IMR-90 (cell line): Measurements from ENCODE around the gene PBX3. TPM values are rescaled to one million over a fixed set of nuclear protein-coding genes. Genes with fewer than 3 reads are reported as not detected.

Source experiments
- ATAC-seq: fragments of 200-7000 bp; cut with Tn5 transposase; 2 replicates; pipeline ENCODE4 v1.9.1; 2020; ENCODE audit warnings: low read depth, mild to moderate bottlenecking, moderate library complexity
- BruUV-seq: library from RNA; stranded (reverse); fragments of 400-500 nt; replicated peaks from 2 replicates; lab custom pipeline; 2021; lab: Mats Ljungman, UMichigan
- CTCF ChIA-PET: fragments of 300-600 bp; formaldehyde crosslinking; extraction: SDS; loops from one replicate; lab custom pipeline; 2021; ENCODE audit warnings: antibody characterized with exemption; lab: Yijun Ruan, JAX
- POLR2A ChIA-PET: fragments of 300-600 bp; sonication (Branson Sonifier 250); formaldehyde crosslinking; loops from one replicate; lab custom pipeline; 2022; ENCODE audit warnings: antibody characterized with exemption; ENCODE audit not compliant: unreplicated experiment; lab: Charles Lee
- DNase-seq: peaks from one replicate; pipeline ENCODE4 v3.0.0; 2013
- H2AFZ ChIP-seq: replicated peaks from 2 replicates; pipeline ENCODE3; 2013; ENCODE audit warnings: low read length, mild to moderate bottlenecking; ENCODE audit not compliant: poor library complexity
- H2AK5ac ChIP-seq: 2 replicates; pipeline ENCODE4 v1.6.1; 2013; ENCODE audit warnings: low read depth, low read length, inconsistent platforms
- H2AK9ac ChIP-seq: replicated peaks from 2 replicates; pipeline ENCODE3; 2013; ENCODE audit warnings: mild to moderate bottlenecking, low read depth, low read length, moderate library complexity; ENCODE audit not compliant: poor library complexity
- H2BK120ac ChIP-seq: 2 replicates; pipeline ENCODE4 v1.6.1; 2013; ENCODE audit warnings: low read depth, low read length, inconsistent platforms
- H2BK15ac ChIP-seq: 3 replicates; pipeline ENCODE4 v1.6.1; 2013; ENCODE audit warnings: low read depth, low read length, inconsistent platforms
- H2BK20ac ChIP-seq: 2 replicates; pipeline ENCODE4 v1.6.1; 2013; ENCODE audit warnings: low read depth, mild to moderate bottlenecking, inconsistent platforms, low read length, moderate library complexity
- H2BK5ac ChIP-seq: 2 replicates; pipeline ENCODE4 v1.6.1; 2013; ENCODE audit warnings: mild to moderate bottlenecking, low read depth, low read length, inconsistent platforms; ENCODE audit not compliant: poor library complexity, severe bottlenecking
- H3K14ac ChIP-seq: replicated peaks from 2 replicates; pipeline ENCODE4 v1.6.1; 2013; ENCODE audit warnings: low read depth, low read length, inconsistent platforms
- H3K18ac ChIP-seq: 2 replicates; pipeline ENCODE4 v1.6.1; 2013; ENCODE audit warnings: low read depth, low read length, control low read depth
- H3K23ac ChIP-seq: 2 replicates; pipeline ENCODE4 v1.6.1; 2013; ENCODE audit warnings: low read depth, low read length, inconsistent platforms
- H3K27ac ChIP-seq: 2 replicates; pipeline ENCODE4 v1.5.1; 2013; ENCODE audit warnings: mild to moderate bottlenecking, control low read depth, low read length; ENCODE audit not compliant: insufficient read depth
- H3K27me3 ChIP-seq: 2 replicates; pipeline ENCODE4 v1.6.1; 2013; ENCODE audit warnings: low read length; ENCODE audit not compliant: control insufficient read depth, insufficient read depth
- H3K36me3 ChIP-seq: 2 replicates; pipeline ENCODE4 v1.6.1; 2013; ENCODE audit warnings: low read length, mixed read lengths; ENCODE audit not compliant: control insufficient read depth, insufficient read depth
- H3K4ac ChIP-seq: 2 replicates; pipeline ENCODE4 v1.6.1; 2013; ENCODE audit warnings: low read depth, low read length, inconsistent platforms
- H3K4me1 ChIP-seq: 2 replicates; pipeline ENCODE4 v1.6.1; 2013; ENCODE audit warnings: low read length, mixed read lengths; ENCODE audit not compliant: control insufficient read depth, insufficient read depth
- H3K4me2 ChIP-seq: 2 replicates; pipeline ENCODE4 v1.6.1; 2013; ENCODE audit warnings: low read depth, mild to moderate bottlenecking, control low read depth, low read length, moderate library complexity
- H3K4me3 ChIP-seq: 2 replicates; pipeline ENCODE4 v1.5.1; 2013; ENCODE audit warnings: low read depth, mild to moderate bottlenecking, control low read depth, low read length, moderate library complexity; ENCODE audit not compliant: insufficient read depth
- H3K56ac ChIP-seq: 2 replicates; pipeline ENCODE4 v1.6.1; 2013; ENCODE audit warnings: low read length, inconsistent platforms; ENCODE audit not compliant: insufficient read depth; ENCODE audit errors: extremely low read depth
- H3K79me1 ChIP-seq, 2 experiments: 2 replicates each; pipeline ENCODE4 v1.6.1; 2013; ENCODE audit warnings: low read length in 2 of 2, inconsistent platforms in 1 of 2, low read depth in 1 of 2
- H3K9ac ChIP-seq: 2 replicates; pipeline ENCODE4 v1.6.1; 2013; ENCODE audit warnings: low read depth, low read length, control low read depth
- H3K9me1 ChIP-seq: 2 replicates; pipeline ENCODE4 v1.6.1; 2013; ENCODE audit warnings: low read length, inconsistent platforms; ENCODE audit not compliant: insufficient read depth
- H3K9me3 ChIP-seq: 2 replicates; pipeline ENCODE4 v1.6.1; 2013; ENCODE audit warnings: low read length; ENCODE audit not compliant: control insufficient read depth, insufficient read depth
- H4K20me1 ChIP-seq: 2 replicates; pipeline ENCODE4 v1.6.1; 2013; ENCODE audit warnings: low read length, inconsistent platforms; ENCODE audit not compliant: insufficient read depth
- H4K5ac ChIP-seq: 2 replicates; pipeline ENCODE4 v1.6.1; 2013; ENCODE audit warnings: mild to moderate bottlenecking, low read depth, low read length, control low read depth
- H4K8ac ChIP-seq, 2 experiments: 2 replicates each; pipeline ENCODE4 v1.6.1; 2013; ENCODE audit warnings: low read depth in 2 of 2, low read length in 2 of 2, control low read depth in 1 of 2, inconsistent platforms in 1 of 2
- H4K91ac ChIP-seq: 2 replicates; pipeline ENCODE4 v1.6.1; 2013; ENCODE audit warnings: low read depth, low read length, inconsistent platforms; ENCODE audit not compliant: insufficient read depth
- BHLHE40 ChIP-seq: fragments of 150-350 bp; IDR thresholded peaks from 2 replicates; pipeline ENCODE4 v1.6.1; 2016; ENCODE audit warnings: mild to moderate bottlenecking, low read depth, low read length
- CHD1 ChIP-seq: IDR thresholded peaks from 2 replicates; pipeline ENCODE4 v1.6.1; 2012; ENCODE audit warnings: low read depth, low read length, improper control_type of control experiment
- FOS ChIP-seq: fragments of 150-350 bp; IDR thresholded peaks from 2 replicates; pipeline ENCODE4 v1.6.1; 2016; ENCODE audit warnings: low read depth, low read length
- NFE2L2 ChIP-seq: fragments of 150-350 bp; IDR thresholded peaks from 2 replicates; pipeline ENCODE4 v1.6.1; 2016; ENCODE audit warnings: low read depth, mild to moderate bottlenecking, low read length
- RCOR1 ChIP-seq: IDR thresholded peaks from 2 replicates; pipeline ENCODE4 v1.6.1; 2012; ENCODE audit warnings: mild to moderate bottlenecking, low read length, improper control_type of control experiment; ENCODE audit not compliant: insufficient replicate concordance
- RFX5 ChIP-seq: IDR thresholded peaks from 2 replicates; pipeline ENCODE4 v1.8.0; 2012; ENCODE audit warnings: low read depth, mild to moderate bottlenecking, low read length, moderate library complexity
- SMC3 ChIP-seq: fragments of 150-350 bp; IDR thresholded peaks from 2 replicates; pipeline ENCODE4 v1.6.1; 2016; ENCODE audit warnings: low read depth, mild to moderate bottlenecking, antibody characterized with exemption, low read length, moderate library complexity
- WGBS, 2 experiments: methylation state at CpG; one replicate each; pipeline versions ENCODE4 v1.1.5 to v1.1.7; 2013; ENCODE audit warnings: missing lambda C conversion rate in 2 of 2; ENCODE audit not compliant: insufficient read length in 1 of 2; ENCODE audit errors: extremely low coverage in 2 of 2; 5-methylcytosine and 5-hydroxymethylcytosine counted together
- dilution Hi-C: fragments of 300-500 bp; cut with HindIII; formaldehyde crosslinking; loops from one replicate; pipeline ENCODE4 v1.14.3; 2018; ENCODE audit warnings: low sequenced_read_pairs; ENCODE audit not compliant: unreplicated experiment
- in situ Hi-C: fragments of 300-500 bp; cut with MboI; formaldehyde crosslinking; loops from 3 replicates; pipeline ENCODE4 v1.14.3; 2019; ENCODE audit warnings: low sequenced_read_pairs, inconsistent platforms, mixed read lengths
- intact Hi-C: fragments of 100-400 bp; cut with micrococcal nuclease; formaldehyde crosslinking; loops from 2 replicates; pipeline ENCODE4 v1.10.0; 2022
- polyA plus RNA-seq, 3 experiments: library from polyadenylated mRNA; depleted of rRNA; stranded (reverse); fragments of >200 nt; gene quantifications; 2 replicates each; pipeline ENCODE4 v1.2.3, GENCODE V29; 2012; ENCODE audit warnings: low replicate concordance in 1 of 3
- total RNA-seq: library from RNA; depleted of rRNA; stranded (reverse); fragments of >200 nt; gene quantifications from 2 replicates; pipeline ENCODE4 v1.2.3, GENCODE V29; 2012
- TF ChIP-seq, protein P1 (sequence below): fragments of 150-350 bp; IDR thresholded peaks from 2 replicates; pipeline ENCODE4 v1.6.1; 2016; ENCODE audit warnings: low read depth, mild to moderate bottlenecking, low read length, moderate library complexity, borderline replicate concordance
- TF ChIP-seq, protein P2 (sequence below): fragments of 150-350 bp; IDR thresholded peaks from 2 replicates; pipeline ENCODE4 v1.6.1; 2017; ENCODE audit warnings: mild to moderate bottlenecking, antibody characterized with exemption, low read length, low read depth

The PBX3 gene
- total and polyA plus RNA-seq, 2 of the 4 experiments (the other 2 are of a cell fraction) = 12.0 to 15.6 TPM

DNA sequence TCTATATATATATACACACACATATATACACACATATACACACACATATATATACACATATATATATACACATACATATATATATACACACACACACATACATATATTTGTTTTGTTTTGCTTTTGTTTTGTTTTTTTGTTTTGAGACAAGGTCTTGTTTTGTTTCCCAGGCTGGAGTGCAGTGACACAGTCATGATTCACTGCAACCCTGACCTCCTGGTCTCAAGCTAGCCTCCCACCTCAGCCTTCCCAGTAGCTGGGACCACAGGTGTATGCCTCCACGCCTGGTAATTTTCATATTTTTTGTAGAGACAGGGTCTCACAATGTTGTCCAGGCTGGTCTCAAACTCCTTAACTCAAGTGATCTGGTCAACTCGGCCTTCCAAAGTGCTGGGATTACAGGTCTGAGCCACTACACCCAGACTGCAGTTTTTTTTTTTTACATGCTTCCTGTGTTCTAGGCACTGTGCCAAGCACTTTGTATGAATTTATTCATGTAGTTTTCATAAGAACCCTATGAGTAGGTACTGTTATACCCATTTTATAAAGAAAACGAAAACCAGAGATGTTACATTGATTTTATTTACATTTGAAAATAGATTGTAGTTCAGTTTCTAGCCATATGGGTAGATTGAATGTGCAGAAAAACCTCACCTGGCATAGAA is 120.7 kb downstream of the PBX3 start:
- intact Hi-C loops = no loop called here
- in situ Hi-C loops = no loop called here
- Histone ChIP-seq H2BK20ac (no peak overlapping the region), H2AK5ac (no peak overlapping the region), H3K9me1 (peaks cover 8% of the 10 kb centered on the region; the same call in 1 of the 2 replicates), H3K23ac (no peak overlapping the region), H3K9ac (no peak overlapping the region), H3K4ac (no peak overlapping the region), H4K8ac (no peak overlapping the region), H3K14ac (no peak overlapping the region), H3K4me3 (no peak overlapping the region), H3K4me1 (no peaks in the 10 kb centered on the region), H3K18ac (no peak overlapping the region), H2BK5ac (no peak overlapping the region), H2AFZ (no peak overlapping the region), H2BK15ac (no peak overlapping the region), H3K27ac (no peak overlapping the region), H4K20me1 (no peaks in the 10 kb centered on the region), H2AK9ac (no peak overlapping the region), H3K56ac (no peak overlapping the region), H3K4me2 (no peak overlapping the region), H4K5ac (no peak overlapping the region), H3K9me3 (no peaks in the 10 kb centered on the region), H3K79me1 (peaks cover 11 to 35% of the 10 kb centered on the region in 2 experiments), H2BK120ac (no peak overlapping the region), H3K36me3 (no peaks in the 10 kb centered on the region), H4K91ac (no peak overlapping the region), H3K27me3 (no peaks in the 10 kb centered on the region)
- no peak for TF ChIP-seq CHD1
- TF ChIP-seq SMC3 = no peak
- TF ChIP-seq, protein P1, sequence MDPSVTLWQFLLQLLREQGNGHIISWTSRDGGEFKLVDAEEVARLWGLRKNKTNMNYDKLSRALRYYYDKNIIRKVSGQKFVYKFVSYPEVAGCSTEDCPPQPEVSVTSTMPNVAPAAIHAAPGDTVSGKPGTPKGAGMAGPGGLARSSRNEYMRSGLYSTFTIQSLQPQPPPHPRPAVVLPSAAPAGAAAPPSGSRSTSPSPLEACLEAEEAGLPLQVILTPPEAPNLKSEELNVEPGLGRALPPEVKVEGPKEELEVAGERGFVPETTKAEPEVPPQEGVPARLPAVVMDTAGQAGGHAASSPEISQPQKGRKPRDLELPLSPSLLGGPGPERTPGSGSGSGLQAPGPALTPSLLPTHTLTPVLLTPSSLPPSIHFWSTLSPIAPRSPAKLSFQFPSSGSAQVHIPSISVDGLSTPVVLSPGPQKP = no peak
- no peak for TF ChIP-seq FOS
- TF ChIP-seq RFX5 = no peak
- no peak for TF ChIP-seq RCOR1
- no peak for TF ChIP-seq NFE2L2
- no peak for TF ChIP-seq BHLHE40
- TF ChIP-seq, protein P2, sequence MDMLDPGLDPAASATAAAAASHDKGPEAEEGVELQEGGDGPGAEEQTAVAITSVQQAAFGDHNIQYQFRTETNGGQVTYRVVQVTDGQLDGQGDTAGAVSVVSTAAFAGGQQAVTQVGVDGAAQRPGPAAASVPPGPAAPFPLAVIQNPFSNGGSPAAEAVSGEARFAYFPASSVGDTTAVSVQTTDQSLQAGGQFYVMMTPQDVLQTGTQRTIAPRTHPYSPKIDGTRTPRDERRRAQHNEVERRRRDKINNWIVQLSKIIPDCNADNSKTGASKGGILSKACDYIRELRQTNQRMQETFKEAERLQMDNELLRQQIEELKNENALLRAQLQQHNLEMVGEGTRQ = no peak
- ChIA-PET POLR2A (no interaction called here), CTCF (no interaction called here)
- WGBS, 2 experiments = 90% methylated on average over 2 of the region's 3 CpGs; no CpG with 5 or more reads in 1 of the 2 experiments
- ATAC-seq = no peak
- DNase-seq = peak; percentile 44
- no TSS peak for BruUV-seq
- dilution Hi-C loops = no loop called here
